IPS DF 4.7 (cell line): Measurements from ENCODE around the gene KRT4.

Experiments
- DNase-seq: peaks from one replicate; pipeline ENCODE4 v3.0.0-alpha.2; 2013; ENCODE audit warnings: low spot score; ENCODE audit errors: extremely low read depth

Gene KRT4

DNA sequence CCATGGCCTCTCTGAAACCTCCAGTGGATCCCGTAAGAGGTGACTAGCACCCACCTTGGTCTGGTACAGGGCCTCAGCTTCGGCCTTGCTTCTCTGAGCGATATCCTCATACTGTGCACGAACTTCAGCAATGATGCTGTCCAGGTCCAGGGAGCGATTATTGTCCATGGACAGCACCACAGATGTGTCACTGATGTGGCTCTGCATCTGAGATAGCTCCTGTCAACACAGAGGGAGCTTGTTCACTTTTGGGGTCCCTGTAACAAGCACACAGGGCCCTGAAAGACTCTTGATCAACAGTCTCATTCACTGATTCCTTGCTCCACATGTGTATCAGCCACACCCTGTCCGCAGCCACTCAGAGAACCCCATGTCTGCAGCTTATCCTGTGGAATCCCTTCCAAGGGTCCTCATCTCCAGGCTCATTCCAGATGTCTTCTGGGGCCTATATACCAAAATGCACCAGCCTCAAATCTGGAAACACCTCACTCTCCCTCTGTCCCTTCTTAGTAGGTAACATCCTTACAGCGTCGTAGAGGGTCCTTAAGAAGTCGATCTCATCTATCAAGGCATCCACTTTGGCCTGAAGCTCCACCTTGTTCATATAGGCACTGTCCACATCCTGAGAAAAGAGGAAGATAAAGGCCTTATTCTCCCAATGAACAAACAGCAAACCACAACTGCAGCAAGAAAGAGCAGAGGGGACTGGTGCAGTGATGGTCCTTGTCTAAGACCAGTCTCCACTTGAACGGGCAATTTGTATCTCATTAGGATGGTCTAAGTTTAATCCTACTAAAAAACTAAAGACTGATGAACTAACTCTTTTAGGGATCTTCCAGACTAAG, 21.5 kb downstream of the KRT4 start:
- DNase-seq: no peak

GRCh38 chr12:52791271-52792184, 22.4 kb downstream of the KRT4 start:
- no peak for DNase-seq

DNA sequence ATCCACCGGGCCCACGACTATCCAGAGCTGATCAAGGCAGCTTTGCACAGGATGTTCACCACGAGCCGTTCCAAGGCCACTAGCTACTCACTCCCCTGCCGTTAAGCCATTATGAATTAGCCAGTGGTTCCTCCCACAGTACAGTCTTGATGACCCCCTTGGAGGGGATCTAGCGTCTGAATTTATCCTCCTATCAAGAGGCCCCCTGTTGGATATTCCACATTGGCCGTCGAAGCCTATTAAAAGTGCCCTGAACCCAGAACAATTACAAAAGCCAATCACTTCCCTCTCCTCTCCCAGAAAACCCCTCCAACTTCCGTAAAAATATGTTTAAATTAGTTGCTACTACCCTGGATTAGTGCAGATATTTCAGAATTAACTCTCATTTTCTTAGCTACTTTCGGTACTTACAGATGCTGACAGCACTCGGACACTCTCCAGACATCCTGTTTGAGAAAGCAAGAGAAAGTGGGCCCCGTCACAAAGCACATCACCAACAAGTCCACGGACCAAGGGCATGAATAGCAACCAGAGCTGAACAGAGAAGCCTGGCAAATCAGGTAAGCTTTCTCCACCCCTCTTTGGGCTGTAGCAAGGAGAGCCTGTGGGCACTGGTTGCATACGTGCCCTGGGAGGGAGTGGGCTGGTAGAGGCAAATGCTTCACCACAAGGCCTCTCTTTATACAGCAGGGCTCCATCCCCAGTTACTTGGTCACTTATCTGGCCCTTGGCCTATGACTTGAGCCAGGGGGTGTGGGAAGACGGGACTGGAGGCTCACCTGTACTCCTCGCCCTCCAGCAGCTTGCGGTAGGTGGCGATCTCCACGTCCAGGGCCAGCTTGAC, 23.3 kb downstream of the KRT4 start:
- no peak for DNase-seq

DNA sequence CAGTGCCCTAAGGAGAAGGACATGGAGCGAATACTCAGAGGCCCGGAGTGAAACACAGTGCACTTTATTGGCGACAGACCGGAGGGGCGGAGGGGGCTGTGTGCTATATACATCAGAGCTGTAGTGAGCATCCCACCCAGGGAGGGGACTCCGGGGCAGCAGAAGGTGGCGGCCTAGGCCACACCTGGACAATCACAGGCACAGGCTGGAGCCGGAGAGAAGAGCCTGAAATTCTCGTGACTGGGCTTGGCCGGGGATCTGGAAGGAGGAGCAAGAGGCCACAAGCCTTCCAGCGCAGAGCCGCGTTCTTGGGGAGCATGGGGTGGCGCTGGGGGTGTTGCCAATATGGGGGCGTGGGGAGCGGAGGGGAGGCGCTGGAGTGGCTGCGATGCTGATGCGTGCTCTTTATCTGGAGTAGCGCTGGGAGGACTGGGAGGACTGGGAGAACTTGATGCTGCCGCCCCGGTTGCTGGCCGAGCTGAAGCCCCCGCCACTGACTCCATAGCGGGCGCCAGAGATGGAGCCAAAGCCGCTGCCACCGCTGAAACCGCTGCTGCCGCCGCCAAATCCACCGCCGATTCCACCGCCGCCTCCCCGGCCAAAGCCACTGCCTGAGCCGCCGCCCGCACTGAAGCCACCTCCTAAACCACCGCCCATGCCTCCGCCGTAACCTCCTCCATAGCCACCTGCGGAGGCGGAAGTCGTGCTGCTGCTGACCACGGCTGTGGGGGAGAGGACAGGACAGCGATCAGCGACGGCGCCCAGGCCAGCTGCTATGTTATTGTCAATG, 24.1 kb downstream of the KRT4 start:
- DNase-seq: no peak

GRCh38 chr12:52788876-52789636, 24.9 kb downstream of the KRT4 start:
- DNase-seq: no peak

DNA sequence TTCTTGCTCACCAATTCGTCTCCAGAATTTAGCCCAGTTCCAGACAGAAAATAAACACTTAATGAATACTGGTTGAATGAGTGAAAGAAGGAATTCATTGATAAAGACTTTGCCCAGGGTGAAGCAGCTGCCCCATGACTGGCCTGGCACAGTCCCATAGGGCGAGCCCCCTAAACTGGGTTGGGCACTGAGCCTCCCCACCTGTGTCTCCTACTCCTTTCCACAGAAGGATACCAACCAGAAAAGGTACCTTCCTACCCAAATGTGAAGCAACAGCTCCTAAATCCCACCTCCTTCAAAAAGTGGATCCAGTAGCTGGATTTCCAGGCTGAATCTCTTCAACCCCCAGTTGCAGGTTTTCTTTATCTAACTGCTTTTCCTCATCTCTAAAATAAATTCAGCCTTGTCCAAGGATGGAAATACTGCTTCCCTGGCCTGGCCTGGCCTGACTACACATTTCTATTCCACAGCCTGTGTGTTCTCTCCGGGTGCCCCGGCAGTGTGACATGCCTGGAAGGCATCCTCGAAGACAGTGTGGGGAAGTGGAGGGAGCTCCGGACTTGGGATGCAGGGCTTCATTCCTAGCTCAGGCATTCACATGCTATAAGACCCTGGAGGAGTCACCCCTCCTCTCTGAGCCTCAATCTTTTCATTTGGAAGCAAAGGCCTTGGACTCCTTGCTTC, 25.6 kb downstream of the KRT4 start:
- no peak for DNase-seq

DNA sequence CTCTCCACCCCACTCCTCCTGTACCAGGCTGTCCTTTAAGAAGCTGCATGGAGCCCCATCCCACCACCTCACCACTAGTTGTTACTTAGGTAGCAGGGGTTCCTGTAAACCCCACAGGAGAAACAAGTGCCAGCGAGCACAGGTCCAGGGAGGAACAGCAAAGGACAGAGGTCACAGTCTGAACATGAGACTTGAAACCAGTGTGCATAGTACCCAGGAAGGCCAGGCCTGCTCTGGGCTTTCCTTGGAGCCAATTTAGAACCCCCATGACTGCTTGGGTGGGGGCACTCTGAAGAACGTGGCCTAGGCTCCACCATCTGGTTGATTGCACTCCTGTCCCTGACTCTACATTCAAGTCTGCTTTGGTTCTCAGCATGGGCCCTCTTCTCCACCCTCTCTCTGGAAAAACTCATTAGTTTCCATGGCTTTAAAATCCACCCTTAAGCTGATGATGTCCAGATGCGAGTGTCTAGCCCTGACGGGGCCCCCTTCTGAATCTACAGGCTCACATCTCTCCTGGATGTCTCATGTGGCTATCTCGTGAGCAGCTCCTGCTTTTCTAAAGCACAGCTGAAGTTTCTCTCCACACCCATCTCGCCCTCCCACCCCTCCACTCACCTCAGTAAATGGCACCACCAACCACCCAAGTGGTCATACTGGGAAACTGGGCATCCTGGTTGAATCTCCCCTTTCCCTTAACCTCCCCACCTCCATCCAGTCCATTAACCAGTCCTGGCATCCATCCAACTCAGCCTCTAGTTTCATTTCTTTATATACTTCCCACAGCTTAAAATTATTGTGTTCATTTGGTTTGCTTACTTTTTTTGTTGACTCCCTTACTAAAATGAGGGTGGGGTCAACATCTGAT, 26.4 kb downstream of the KRT4 start:
- no peak for DNase-seq

GRCh38 chr12:52784909-52785308, 29.0 kb downstream of the KRT4 start:
- no peak for DNase-seq

DNA sequence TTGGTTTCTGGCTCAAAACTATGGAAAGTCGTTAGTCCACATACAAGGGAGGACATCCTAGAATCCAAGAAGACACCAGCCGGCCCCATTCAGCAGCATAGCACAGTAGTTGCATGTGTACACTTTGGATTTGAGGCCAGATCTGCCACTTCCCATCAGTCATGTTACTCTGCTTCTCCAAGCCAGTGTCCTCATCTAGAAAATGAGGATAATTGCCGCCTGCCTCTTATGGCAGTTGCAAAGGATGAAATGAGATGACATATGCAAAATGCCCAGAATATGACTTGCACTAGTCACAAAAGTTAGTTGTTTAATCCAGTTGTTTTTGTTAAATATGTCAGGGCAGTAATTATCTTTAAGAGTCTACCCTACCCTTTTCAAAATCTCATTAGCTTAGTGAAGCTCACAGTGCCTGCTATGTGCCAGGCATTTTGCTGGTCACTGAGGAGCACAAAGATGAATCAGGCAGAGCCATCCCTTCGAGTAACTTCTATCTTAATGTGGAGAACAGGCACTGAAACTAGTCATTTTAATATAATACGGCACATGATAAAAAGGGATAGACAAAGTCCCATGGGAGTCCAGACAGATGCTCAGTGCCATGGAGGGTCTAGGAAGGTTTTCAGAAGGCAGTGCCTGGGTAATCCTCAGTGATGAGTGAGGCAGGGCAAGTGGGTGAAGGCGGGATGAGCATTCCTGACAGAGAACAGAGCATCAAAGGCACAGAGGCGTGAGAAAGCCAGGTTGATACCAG, 30.2 kb downstream of the KRT4 start:
- no peak for DNase-seq

DNA sequence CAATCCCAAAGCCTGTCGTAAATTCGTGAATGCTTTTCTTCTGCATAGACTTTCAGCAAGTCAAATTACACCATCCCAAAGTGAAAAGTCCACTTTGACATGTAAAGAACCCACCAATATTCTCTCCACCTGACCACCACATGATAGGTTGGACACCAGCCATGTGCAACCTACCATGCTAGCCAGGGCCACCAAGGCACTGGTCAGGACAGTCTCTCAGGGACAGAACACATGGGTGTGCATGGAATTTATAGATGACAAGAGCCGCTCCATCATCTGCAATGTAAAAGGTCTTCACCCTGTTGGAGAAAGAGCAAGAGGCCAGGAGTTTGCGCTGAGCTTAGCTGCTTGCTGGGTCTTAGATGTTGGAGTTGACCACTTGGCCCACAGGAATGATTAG, 31.4 kb downstream of the KRT4 start:
- DNase-seq: no peak

DNA sequence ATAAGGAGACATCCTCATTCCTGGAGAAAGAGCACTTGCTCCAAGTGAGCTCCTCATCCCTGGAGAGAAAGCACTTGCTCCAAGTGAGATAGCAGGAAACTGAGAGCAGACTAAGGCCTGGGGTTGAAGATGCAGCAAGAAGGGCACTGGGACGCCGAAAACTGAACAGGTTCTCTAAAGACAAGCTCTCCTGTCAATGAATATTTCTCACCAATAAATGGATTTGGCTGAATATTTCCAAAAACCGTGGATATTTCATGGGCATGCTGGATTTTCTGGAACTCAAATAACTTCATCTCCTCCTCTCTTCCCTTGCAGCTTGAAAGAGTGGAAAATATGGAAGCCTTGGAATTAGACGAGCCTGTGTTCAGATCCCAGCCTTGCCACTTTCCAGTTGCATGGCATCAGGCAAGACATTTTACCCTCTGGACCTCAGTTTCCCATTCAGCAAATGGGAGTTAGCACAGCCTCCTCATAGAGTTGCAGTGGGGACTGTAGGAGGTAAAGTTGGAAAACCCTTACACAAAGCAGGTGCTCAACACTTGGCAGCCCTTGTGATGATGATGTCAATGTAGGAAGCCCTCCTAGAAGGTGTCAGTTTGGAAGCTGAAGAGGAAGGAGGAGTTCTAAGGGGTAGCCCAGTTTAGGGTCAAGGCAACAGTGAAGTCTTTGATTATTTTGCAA, 32.4 kb downstream of the KRT4 start:
- DNase-seq: no peak

DNA sequence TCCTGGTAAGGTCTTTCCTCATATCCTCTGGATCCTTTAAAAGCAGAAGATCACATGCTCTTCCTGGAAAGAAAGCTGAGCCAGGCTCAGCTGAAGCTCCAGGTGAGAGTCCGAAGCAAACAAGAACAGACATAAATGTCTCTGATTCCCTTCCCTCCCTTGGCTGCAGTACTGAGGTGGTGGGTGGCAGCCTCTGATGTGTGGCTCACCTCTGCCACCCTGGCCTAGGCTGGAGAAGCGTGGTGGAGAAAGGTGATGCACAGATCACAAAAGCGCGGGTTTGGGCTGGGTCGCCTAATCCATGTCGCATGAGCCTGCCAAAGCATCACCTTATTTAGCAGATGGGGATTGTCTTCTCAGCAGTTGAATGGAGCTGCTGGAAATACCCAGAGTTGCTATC, 34.0 kb downstream of the KRT4 start:
- no peak for DNase-seq

DNA sequence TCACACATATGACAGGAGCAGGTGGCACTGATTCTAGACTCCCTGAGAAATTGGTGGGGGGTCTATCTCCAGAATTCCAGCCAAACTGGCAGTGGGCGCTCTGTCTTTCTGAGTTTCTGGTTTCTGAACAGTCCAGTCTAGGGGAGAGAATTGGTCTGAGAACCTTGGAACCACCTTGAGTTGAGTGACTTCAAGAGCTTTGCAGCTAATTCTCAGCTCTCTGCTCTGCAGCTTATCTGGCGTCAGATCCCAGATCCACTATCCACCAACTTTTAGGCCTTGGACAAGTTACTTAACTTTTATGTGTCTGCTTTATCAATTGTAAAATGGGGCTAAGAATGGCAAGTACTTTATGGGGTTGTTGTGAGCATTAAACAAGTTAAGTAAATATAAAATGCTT, 35.1 kb downstream of the KRT4 start:
- no peak for DNase-seq

- no peak for DNase-seq
Observed at GRCh38 chr12:52777566-52777965, 36.4 kb downstream of the KRT4 start.

DNA sequence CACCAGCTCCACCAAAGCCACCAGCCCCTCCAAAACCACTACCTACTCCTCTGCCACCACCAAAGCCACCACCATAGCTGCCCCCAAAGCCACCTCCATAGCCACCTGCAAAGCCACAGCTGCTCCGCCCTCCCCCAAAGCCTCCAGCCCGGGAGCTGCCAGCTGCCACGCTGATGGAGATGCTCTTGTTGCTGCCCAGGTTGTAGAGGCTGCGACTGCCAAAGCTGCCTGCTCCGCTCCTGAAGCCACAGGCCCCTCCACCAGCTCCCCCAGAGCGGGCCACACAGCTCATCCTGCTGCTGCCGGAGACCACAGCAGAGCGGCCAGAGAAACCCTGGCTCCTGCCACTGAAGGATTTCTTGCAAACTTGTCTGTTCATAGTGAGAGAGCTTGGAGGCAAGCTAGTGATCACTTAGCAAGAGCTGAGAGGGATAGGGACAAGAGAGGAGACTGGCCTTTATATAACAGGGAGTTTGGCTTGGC, 37.0 kb downstream of the KRT4 start, which contains the start of gene KRT76:
TSS of gene KRT76 (minus strand) at position 433 of the 483 bp plus-strand sequence. CDS start at position 379, 54 bp downstream.
- DNase-seq: no peak

- no peak for DNase-seq
Observed at GRCh38 chr12:52776435-52776834, 37.5 kb downstream of the KRT4 start.
